ENCODE measurements around the gene TBXT.
"Not testable (repeated sequence)": the region's sequence is repeated elsewhere in the genome, so short reads cannot be mapped to it uniquely, and the experiment has no call there.

Gene TBXT, protein sequence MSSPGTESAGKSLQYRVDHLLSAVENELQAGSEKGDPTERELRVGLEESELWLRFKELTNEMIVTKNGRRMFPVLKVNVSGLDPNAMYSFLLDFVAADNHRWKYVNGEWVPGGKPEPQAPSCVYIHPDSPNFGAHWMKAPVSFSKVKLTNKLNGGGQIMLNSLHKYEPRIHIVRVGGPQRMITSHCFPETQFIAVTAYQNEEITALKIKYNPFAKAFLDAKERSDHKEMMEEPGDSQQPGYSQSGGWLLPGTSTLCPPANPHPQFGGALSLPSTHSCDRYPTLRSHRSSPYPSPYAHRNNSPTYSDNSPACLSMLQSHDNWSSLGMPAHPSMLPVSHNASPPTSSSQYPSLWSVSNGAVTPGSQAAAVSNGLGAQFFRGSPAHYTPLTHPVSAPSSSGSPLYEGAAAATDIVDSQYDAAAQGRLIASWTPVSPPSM

DNA sequence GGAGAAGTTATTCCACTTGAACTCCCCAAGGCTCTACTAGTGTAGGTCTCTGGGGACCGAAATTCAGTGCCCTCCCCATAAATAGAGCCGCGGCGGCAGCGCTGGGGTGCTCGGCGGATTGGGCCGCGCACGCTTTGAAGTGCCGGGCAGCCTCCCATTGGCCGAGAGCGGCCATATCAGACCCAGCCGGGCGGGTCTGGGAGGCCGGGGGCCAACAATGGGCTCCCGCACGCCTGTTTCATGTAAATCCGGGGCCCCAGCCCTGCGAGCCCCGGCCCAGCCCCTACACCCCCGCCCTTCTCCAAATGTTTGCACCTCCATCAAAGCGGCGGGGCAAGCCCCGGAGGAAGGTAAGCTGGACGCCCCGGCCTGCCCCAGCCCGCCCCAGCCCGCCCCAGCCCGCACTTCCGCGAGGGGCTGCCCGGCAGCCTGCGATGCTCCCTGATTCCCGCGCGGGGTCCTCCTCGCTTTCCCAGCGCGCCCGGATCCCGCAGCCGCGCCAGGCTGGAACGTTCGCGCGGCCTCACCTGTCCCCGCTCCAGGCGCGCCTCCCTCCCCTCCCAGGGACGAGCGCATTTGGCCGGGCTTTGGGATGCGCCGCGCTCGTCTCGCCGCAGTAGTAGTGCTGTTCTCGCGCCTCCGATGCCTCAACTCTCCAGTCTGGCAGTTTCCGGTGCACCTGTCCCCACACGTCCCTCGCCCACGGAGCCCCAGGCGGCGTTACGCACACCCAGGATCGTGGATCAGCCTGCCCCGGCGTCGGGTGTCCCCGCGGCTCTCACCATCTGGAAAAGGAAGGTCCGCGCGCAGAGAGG is at the start of gene TBXT:
TSS of gene TBXT (minus strand) at position 51 of the 815 bp plus-strand sequence. CDS start 260 bp downstream, outside the sequence.
- DNase-seq, result no peak

DNA sequence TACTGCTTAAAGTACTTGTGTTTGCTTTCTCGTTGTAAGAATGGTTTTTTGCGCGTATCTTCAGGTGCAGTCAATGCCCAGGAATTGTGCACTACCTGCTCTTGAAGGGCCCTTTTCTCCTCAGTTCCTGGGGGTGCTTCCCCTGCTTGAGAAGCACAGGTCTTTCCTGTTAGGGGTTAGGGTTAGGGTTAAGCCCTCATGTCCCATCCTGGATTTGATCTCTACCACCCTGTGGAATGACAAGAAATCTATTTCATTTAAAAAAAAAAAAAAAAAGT is 39.6 kb upstream of the TBXT start:
- no peak for DNase-seq

DNA sequence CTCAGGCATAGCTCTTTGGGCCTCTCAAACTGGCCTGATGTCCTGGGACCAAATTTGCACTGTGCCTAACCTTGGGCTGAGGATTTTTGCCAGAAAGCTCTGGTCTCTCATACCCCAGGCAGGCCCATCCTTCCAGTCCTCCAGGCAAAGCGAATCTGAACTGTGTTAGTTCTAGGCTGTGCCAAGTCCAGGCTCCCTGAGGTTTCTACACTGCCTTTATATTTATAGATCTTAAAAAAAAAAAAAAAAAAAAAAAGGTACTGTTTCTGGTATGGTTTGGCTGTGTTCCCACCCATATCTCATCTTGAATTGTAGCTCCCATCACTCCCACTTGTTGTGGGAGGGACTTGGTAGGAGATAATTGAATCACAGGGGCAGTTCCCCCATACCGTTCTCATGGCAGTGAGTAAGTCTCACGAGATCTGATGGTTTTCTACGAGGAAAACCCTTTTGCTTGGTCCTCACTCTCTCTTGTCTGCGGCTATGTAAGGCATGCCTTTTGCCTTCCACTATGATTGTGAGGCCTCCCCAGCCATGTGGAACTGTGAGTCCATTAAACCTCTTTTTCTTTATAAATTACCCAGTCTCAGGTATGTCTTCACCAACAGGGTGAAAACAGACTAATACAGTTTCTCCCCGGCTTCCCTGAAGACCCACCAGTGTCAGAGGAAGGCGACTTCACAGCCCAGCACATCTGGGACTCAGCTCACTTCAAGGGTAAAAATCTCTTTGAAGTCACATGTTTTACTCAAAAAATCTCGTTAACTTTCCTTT is 39.0 kb upstream of the TBXT start:
- no peak for DNase-seq

DNA sequence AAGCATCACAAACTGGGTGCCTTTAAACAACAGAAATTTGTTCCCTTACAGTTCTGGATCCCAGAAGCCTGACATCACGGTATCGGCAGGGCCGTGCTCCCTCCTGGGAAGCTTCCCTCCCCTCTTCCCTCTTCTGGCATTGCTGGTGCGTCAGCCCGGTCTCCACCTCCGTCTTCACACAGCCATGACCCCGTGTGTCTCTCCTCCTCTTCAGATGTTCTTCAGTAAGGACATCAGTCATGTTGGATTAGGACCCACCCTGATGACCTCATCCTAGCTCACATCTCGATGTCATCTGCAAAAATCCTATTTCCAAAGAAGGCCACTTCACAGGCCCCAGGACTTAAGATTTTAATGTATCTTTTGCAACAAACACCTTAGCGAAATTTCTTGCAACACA is 38.4 kb upstream of the TBXT start:
- no peak for DNase-seq

DNA sequence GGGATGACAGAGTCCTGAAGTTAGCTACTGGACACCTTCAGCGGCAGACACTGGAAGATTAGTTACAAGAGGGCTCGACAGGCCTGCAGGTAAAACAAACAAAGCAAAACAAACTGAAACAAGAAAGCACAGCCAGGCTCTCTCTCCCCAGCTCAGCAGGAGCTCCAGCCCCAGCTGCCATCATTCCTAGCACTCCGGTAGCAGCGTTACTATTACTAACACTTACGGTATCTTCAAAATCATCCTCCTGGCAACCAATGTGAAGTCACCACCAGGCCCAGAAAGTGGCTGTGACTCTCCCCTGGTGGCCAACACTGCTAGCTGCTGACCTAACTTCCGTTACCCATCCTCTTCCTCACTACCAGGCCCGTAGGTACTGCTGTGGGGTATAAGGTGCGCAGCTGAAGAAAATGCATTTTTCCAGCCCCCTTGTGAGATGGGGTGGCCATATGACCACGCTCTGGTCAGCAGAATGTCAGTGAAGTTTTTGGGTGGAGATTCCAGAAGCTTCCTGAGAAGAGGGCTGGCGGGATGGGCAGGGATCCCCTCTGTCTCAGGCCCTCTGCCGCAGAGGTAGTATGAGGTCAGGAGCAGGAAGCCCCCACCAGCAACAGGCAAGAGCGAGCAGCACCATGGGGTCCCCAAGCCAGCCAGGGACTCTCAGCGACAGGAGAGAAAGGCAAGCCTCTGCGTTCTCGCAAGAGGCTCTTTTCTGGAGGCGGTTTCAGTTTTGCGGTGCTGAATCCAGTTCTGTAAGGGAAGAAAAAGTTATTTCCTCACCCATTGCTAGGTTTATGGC is 37.4 kb upstream of the TBXT start:
- DNase-seq, result peak; percentile 7

DNA sequence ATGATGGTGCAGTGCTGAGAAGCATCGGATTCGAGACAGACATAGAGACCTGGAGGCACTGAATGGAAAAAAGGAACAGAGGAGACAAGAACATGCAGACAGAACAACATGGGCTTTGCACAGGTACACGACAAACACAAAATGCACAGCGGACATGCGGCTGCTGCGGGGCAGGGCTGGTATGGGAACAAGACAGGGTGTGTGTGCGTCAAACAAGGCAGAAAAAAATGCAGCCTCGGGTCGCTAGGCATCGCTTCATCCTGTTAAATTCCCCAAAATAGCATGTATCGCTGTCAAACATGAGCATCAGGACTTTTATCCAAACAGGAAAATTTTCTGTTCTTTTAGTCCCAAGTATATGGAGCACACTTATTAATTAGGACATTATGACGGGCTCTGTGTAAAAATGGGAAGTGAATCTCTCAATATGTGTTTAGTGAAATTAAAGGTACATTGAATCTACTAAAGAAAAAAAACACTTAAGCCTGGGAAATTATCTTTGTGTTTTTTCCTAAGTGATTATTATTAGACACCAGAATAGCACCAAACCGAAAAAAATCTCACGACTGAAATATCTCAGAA is 36.1 kb upstream of the TBXT start:
- DNase-seq, result no peak

DNA sequence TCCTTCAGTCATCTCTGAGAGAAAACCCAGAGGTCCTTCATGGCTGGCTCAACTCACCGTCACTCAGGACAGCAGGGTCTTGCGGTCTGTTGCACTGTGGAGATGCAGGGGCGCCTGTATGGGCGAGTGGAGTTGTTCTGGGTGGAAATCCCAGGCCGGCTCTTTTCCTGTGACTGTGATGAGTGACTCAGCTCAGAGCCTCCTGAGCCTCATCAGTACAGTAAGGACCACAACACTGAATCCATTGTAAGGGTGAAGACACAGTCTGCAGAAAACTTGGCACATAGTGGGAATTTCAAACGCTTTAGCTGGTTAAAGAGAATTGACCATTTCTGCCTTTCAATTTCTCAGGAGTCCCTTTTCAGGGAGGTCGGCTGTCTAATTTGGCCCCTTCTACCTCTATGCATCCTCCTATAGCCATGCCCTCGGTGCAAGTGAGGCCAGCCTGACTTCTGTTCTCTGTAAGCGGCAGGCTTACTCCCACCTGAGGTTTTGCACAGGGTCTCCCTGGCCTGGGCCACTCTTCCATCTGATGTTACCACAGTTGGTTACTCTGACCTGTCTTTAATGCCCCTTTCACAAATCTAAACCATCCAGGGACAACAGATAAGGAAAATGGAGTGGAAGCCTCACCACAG is 35.5 kb upstream of the TBXT start:
- no peak for DNase-seq

DNA sequence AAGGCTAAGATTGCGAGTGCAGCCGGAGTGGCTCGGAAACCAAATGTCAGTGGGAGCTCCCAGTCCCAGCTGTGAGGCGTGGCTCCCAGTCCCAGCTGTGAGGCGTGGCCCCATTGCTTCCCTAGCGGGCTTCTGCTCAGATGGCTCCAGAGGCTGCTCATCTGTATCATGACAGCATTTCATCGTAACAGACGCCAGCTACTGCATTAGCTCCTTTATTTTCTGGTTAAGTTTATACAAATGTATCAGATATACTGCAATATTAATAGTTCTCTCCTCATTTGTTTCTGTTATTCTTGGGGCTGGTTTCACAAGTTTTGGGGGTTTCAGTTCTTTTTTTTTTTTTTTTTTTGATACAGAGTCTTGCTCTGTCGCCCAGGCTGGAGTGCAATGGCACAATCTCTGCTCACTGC is 34.7 kb upstream of the TBXT start:
- DNase-seq, result no peak

DNA sequence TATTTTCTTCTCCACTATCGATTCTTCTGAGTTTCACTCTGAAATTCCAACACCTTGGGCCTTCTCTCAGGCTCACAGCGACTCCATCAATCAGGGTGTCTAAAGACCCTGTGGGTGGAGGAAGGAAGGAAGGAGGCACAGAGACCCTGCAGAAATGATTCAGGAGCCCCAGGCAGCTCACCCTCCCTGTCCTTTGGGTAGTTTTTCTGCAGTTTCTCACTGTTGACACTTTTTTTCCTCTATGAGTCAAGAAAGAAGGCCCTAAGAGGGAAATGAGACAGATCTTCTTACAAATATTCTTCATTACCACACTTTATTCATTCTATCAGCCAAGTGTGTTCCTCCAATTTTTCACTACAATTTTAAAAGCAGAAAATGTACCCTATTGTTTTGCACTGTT is 34.2 kb upstream of the TBXT start:
- DNase-seq, result no peak

DNA sequence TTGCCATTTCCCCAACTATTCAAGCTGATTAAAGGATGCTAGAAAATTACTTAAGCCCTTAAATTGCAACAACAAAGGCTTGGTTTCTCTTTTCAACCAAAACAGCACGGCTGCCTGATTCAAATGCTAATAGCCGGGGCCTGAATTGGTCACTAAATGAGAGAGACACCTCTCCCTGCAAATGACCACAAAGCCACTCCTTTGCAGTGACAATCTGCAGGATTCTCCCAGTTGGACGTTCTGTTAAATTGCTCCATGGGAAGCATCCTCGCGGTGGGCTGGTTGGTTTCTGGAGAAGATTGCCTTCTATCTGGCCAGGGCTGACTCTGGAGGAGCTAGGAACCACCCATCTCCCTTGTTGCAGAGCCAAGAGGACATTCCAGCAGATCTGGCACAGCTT is 29.7 kb upstream of the TBXT start:
- no peak for DNase-seq

DNA sequence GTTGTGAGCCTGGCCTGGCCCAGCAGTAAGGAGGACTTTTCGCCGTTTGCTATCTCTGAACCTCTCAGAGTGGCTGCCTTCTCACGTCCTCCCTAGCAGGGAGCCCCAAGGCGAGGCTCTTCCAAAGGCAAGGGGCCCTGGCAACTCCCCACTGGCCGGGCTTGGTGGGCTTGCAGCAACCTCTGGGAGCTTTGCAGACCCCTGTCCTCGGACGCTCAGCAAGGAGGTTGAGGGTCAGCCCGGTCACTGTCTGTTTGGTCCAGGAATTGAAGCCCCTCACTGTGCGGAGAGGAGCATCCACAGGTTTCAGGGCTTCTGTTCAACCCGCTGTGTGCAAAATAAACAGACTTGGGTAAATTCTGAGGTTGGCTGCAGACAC is 28.2 kb upstream of the TBXT start:
- DNase-seq, result no peak

DNA sequence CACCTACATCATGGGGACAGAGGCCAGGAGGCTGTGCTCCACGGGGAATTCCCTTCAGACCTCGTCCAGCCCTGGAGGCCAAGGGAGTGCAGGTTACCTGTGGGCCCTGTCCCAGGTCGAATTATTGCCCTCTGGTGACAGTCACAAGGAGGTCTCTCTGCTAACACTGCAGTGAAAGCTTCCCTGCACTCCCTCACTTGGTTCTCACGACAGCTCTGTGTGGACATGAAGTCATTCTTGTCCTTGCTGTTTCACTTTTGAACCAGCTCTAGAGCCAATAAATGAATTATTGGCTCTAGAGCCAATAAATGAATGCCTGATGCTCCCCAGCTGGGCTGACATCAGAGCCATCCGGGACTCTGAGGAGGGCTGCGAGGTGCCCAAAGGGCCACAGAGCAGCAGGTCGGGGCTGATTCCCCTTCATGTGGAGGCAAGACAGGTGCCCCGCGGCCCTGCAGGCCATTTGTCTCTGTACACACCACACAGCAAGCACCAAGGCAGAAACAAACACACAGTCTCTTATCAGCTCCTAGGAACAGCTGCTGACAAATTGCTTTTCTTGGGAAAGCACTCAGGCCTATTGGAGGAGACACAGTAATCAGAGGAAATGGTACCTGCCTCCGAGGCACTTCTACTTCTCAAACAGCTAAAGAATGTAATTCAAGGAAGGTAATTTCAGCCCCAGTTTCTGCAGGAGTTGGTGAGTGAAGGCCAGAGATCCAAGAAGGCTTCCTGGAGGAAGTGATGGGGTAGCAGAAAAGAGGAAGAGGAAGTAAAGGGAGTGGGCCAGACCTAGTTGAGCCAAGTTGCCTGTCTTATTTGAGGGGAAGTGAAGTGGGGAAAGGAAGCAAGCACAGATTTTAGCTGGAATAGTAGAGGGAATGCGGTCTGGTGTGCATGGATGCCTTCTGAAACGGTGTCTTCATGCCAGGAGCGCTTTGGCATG is 27.5 kb upstream of the TBXT start:
- no peak for DNase-seq

DNA sequence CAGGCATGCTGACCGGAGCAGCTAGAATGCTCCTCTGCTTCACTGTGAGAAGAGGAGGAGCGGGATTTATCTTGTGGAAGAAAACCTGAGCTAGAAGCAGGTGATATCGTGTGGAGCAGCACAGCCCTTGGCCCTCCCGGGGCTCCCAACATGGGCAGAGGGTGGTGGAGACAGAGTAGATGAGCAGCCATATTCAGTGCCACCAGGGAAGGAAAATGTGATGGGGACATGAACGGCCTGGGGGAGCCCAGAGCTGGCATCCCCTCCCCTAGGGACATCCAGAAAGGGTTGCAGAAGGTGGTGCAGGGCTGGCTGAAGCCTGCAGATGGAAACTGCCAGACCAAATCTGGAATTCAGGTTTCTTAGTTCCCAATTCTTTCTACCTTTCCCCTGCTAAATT is 24.9 kb upstream of the TBXT start:
- no peak for DNase-seq

DNA sequence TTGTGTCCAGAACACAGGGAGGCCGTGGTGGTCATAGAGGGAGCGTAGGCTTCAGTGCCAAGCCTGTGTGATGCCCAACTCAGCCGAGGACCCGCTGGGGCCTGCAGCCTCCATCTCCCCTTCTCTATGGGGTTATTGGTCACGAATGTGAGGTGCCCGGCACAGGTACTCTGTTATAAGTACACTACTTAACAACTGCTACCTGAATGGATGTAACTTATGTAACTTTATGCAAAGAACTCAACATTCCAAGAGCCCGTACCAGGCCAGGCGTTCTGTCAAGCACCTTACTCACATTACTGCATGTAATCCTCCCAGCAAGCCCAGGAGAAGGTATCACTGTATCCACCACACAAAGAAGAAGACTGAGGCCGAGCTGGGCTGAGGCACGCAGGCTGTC is 24.5 kb upstream of the TBXT start:
- no peak for DNase-seq

DNA sequence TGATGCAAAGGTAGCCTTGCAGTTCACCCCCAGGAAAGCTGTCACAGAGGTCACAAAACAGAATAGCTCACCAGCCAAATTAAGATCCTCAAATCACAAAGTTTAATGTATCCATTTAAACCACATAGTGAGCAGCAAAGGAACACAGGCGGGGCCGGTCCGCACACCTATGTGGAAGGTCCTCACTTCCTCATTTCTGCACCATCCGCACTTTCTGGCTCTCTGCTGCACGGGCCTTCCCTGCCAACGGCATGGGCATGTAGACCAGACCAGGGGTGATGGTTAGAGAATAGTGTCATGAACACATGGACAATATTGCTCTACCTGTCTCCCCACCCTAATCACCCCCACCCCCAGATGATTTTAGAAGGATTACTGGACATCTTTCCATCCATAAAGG is 12.1 kb upstream of the TBXT start:
- DNase-seq, result no peak

DNA sequence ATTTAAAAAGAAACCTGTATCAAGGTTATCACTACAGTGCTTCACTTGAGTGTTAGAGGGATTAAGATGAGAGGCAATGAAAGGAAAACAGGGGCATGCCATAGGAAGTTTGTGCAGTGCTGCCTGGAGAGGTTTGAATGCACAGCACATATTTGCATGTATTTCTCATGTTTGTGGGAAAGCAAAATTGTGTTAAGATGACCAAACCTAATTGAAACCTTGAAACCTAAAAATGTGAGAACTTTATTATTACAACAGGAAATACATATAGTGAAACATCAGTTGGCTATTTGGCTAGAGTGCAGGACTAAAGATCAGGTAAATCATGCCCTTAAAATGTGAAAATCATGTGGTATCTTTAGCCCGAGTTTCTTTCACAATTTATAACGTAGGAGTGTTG is 8.5 kb upstream of the TBXT start:
- no peak for DNase-seq

DNA sequence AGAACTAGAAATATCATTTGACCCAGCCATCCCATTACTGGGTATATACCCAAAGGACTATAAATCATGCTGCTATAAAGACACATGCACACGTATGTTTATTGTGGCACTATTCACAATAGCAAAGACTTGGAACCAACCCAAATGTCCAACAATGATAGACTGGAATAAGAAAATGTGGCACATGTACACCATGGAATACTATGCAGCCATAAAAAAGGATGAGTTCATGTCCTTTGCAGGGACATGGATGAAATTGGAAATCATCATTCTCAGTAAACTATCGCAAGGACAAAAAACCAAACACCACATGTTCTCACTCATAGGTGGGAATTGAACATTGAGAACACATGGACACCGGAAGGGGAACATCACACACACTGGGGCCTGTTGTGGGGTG is 7.4 kb upstream of the TBXT start:
- DNase-seq, result not testable (repeated sequence)

DNA sequence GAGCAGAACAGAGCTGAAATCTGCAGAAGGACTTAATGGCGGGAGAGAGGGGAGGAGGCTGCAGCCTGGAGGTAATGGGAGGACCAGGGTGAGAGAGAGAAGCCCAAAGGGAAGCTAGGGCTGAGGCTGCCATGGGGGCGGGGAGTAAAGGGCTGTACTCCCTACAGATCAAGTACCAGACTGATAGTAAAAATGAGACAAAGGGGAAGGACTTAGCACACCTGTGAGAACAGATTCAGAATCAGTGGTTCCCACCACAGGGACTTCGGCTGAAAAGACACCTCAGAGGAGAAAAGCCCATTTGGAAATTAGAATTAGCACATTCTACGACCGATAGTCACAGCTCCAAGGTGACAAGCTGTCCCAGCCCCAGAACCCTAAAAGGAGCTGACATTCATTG is 6.4 kb upstream of the TBXT start:
- DNase-seq, result no peak

DNA sequence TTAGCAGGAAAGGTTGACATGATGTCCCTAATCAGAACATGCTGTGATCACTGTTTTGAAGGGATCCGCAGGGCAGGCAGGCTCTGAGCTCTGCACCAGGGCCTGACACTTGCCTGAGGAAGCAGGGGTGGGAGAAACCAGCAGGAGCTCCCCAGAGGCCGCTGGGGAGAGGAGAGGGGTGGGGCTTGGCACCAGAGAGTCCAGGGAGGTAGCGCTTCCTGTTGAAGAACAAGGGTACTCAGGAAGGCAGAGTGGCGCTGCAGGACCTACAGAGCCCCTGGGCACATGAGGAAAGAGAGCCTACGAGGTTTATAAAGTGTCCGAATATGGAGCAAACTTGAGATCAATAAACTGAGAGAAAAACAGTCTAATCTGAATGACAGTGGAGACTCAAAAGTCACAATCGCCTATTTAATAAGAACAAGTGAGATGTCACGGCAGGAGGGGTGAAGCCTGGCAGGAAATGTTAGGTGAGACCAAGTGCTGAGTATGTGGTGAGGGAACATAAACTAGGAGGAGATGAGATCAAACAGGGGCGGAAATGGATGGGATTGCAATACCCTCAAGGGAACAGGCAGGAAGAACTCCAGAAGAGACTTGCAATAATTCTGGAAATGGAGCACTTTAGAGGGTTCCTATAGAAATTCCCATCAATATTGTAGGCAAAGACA is 5.8 kb upstream of the TBXT start:
- no peak for DNase-seq

DNA sequence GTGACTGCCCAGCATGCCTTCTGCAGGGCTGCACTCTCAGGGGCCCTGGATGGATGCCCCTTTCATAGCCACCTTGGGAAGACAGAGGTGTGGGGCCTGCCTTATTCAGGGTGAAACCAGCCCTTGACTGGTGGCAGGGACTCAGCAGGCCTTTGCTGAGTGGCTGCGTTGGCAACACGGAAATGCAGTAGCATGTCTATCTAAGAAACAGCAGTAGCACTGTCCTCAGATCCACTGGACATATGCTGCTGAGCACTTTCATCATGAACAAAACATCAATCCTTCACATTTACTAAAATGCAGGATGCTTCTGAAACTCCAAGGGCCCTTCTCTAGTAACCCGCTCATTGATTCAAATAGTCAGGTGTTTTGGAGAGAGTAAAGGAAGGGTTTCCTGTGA is 4.9 kb upstream of the TBXT start:
- no peak for DNase-seq
